Measurements from ENCODE around the gene SCGB2A2.

SCGB2A2 gene

GRCh38 chr11:62269654-62270278 lies at the start of gene SCGB2A2:
TSS of gene SCGB2A2 (plus strand) at chr11:62270158. CDS start at chr11:62270217, 59 bp downstream.
- no peak within 1 kb of the TSS for H3K4me2 ChIP-seq (ENCODE audit: low read length)

GRCh38 chr11:62221498-62221897 lies 48.5 kb upstream of the SCGB2A2 start:
- Histone ChIP-seq H3K4me3 (ENCODE audit: low read length) (no peak overlapping the region), H4K20me1 (ENCODE audit: control insufficient read depth, insufficient read depth, low read depth, low read length) (no peaks in the 10 kb centered on the region), H3K36me3 (ENCODE audit: control insufficient read depth, low read length) (no peaks in the 10 kb centered on the region), H3K9me2 (replicated peaks; ENCODE audit: control insufficient read depth, low read length) (no peaks in the 10 kb centered on the region), H3K4me1 (ENCODE audit: control insufficient read depth, low read length) (no peaks in the 10 kb centered on the region), H3F3A (ENCODE audit: control insufficient read depth, insufficient read depth) (no peaks in the 10 kb centered on the region), H3K27ac (ENCODE audit: low read depth, low read length) (no peak overlapping the region), H3K4me2 (ENCODE audit: low read length) (no peak overlapping the region), H3K79me2 (ENCODE audit: control insufficient read depth, low read length) (no peaks in the 10 kb centered on the region), H3K9me3 (ENCODE audit: control insufficient read depth, insufficient read depth, low read length) (peaks cover 27% of the 10 kb centered on the region), H3K27me3 (ENCODE audit: control insufficient read depth, low read length) (no peaks in the 10 kb centered on the region; the same call in 1 of the 2 replicates)
- no peak for TF ChIP-seq EZH2phosphoT487 (IDR thresholded peaks at IDR 0.05; ENCODE audit: borderline replicate concordance, low read length)

More at GRCh38 chr11:62269654-62270278, at the start of gene SCGB2A2:
- H3K4me1 ChIP-seq (ENCODE audit: control insufficient read depth, low read length): no peaks in the 10 kb centered on the region
- H3K9me2 ChIP-seq (replicated peaks; ENCODE audit: control insufficient read depth, low read length): no peaks in the 10 kb centered on the region
- no peaks in the 10 kb centered on the region for H3K9me3 ChIP-seq (ENCODE audit: control insufficient read depth, insufficient read depth, low read length)
- no peaks in the 10 kb centered on the region for H3K79me2 ChIP-seq (ENCODE audit: control insufficient read depth, low read length)
- no peak within 1 kb of the TSS for H3K4me3 ChIP-seq (ENCODE audit: low read length)
- H3F3A ChIP-seq (ENCODE audit: control insufficient read depth, insufficient read depth): no peaks in the 10 kb centered on the region
- H4K20me1 ChIP-seq (ENCODE audit: control insufficient read depth, insufficient read depth, low read depth, low read length): no peaks in the 10 kb centered on the region
- H3K27ac ChIP-seq (ENCODE audit: low read depth, low read length): no peak within 1 kb of the TSS
- H3K27me3 ChIP-seq (ENCODE audit: control insufficient read depth, low read length): 0 out of 2 replicates have a peak, but pooled peaks cover 2% of the 10 kb centered on the region
- TF ChIP-seq, protein P1, sequence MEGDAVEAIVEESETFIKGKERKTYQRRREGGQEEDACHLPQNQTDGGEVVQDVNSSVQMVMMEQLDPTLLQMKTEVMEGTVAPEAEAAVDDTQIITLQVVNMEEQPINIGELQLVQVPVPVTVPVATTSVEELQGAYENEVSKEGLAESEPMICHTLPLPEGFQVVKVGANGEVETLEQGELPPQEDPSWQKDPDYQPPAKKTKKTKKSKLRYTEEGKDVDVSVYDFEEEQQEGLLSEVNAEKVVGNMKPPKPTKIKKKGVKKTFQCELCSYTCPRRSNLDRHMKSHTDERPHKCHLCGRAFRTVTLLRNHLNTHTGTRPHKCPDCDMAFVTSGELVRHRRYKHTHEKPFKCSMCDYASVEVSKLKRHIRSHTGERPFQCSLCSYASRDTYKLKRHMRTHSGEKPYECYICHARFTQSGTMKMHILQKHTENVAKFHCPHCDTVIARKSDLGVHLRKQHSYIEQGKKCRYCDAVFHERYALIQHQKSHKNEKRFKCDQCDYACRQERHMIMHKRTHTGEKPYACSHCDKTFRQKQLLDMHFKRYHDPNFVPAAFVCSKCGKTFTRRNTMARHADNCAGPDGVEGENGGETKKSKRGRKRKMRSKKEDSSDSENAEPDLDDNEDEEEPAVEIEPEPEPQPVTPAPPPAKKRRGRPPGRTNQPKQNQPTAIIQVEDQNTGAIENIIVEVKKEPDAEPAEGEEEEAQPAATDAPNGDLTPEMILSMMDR (IDR thresholded peaks at IDR 0.05; ENCODE audit: low read depth, low read length, poor library complexity, severe bottlenecking): no peak
- TF ChIP-seq EZH2phosphoT487 (IDR thresholded peaks at IDR 0.05; ENCODE audit: borderline replicate concordance, low read length): no peak
- H3K36me3 ChIP-seq (ENCODE audit: control insufficient read depth, low read length): no peaks in the 10 kb centered on the region

- no peaks in the 10 kb centered on the region for H3F3A ChIP-seq (ENCODE audit: control insufficient read depth, insufficient read depth)
- H3K4me2 ChIP-seq (ENCODE audit: low read length): no peak overlapping the region
- peaks cover 27% of the 10 kb centered on the region for H3K9me3 ChIP-seq (ENCODE audit: control insufficient read depth, insufficient read depth, low read length)
- no peaks in the 10 kb centered on the region for H3K79me2 ChIP-seq (ENCODE audit: control insufficient read depth, low read length)
- no peaks in the 10 kb centered on the region for H3K27me3 ChIP-seq (ENCODE audit: control insufficient read depth, low read length)
- no peak overlapping the region for H3K4me3 ChIP-seq (ENCODE audit: low read length)
- H3K36me3 ChIP-seq (ENCODE audit: control insufficient read depth, low read length): no peaks in the 10 kb centered on the region
- no peaks in the 10 kb centered on the region for H3K4me1 ChIP-seq (ENCODE audit: control insufficient read depth, low read length)
- no peak overlapping the region for H3K27ac ChIP-seq (ENCODE audit: low read depth, low read length)
- TF ChIP-seq EZH2phosphoT487 (IDR thresholded peaks at IDR 0.05; ENCODE audit: borderline replicate concordance, low read length): no peak
- TF ChIP-seq, protein P1 (IDR thresholded peaks at IDR 0.05; ENCODE audit: low read depth, low read length, poor library complexity, severe bottlenecking): no peak
- H3K9me2 ChIP-seq (replicated peaks; ENCODE audit: control insufficient read depth, low read length): no peaks in the 10 kb centered on the region
- H4K20me1 ChIP-seq (ENCODE audit: control insufficient read depth, insufficient read depth, low read depth, low read length): no peaks in the 10 kb centered on the region
These were observed 46.9 kb upstream of the SCGB2A2 start for GRCh38 chr11:62223095-62223494.

- Histone ChIP-seq H3K79me2 (ENCODE audit: control insufficient read depth, low read length) (no peaks in the 10 kb centered on the region), H3K27ac (ENCODE audit: low read depth, low read length) (no peak overlapping the region), H3K9me3 (ENCODE audit: control insufficient read depth, insufficient read depth, low read length) (no peaks in the 10 kb centered on the region), H4K20me1 (ENCODE audit: control insufficient read depth, insufficient read depth, low read depth, low read length) (no peaks in the 10 kb centered on the region), H3F3A (ENCODE audit: control insufficient read depth, insufficient read depth) (no peaks in the 10 kb centered on the region), H3K4me2 (ENCODE audit: low read length) (no peak overlapping the region), H3K4me1 (ENCODE audit: control insufficient read depth, low read length) (no peaks in the 10 kb centered on the region), H3K36me3 (ENCODE audit: control insufficient read depth, low read length) (no peaks in the 10 kb centered on the region), H3K4me3 (ENCODE audit: low read length) (no peak overlapping the region), H3K9me2 (replicated peaks; ENCODE audit: control insufficient read depth, low read length) (no peaks in the 10 kb centered on the region), H3K27me3 (ENCODE audit: control insufficient read depth, low read length) (peaks cover 26% of the 10 kb centered on the region)
- TF ChIP-seq, protein P1 (IDR thresholded peaks at IDR 0.05; ENCODE audit: low read depth, low read length, poor library complexity, severe bottlenecking): no peak
These were observed 36.2 kb upstream of the SCGB2A2 start for GRCh38 chr11:62233730-62234129.

All from DOHH2 (cell line).